NCI-H2081 (cell line): ENCODE results near the gene TLE2.
"Not testable (repeated sequence)": the region's sequence is repeated elsewhere in the genome, so short reads cannot be mapped to it uniquely, and the experiment has no call there.

Source experiments
- DNase-seq, 2 experiments: peaks; one replicate each; lab custom pipeline; 2025; lab: John Stamatoyannopoulos, UW

The TLE2 gene

GRCh38 chr19:2982983-2983350, 46.1 kb downstream of the TLE2 start:
- peak; percentile 94 to 95 for DNase-seq

DNA sequence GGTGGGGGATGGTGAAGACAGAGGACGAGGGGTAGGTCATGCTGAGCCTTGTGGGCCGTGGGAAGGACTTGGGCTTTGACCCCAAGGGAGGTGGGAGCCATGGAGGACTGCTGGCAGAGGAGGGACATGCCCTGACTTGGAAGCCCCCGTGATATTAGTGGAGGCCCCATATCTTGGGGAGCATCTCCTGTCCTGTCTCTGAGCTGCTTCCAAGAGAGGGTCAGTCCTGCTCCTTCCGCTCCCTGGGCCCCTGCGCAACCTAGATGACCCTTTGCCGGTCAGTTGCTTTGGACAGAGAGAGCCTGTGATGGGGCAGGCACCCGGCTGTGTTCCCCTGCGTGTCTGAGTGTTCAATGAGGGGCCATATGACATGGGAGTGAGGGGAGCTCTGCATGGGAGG, 46.5 kb downstream of the TLE2 start:
- DNase-seq, result no peak

DNA sequence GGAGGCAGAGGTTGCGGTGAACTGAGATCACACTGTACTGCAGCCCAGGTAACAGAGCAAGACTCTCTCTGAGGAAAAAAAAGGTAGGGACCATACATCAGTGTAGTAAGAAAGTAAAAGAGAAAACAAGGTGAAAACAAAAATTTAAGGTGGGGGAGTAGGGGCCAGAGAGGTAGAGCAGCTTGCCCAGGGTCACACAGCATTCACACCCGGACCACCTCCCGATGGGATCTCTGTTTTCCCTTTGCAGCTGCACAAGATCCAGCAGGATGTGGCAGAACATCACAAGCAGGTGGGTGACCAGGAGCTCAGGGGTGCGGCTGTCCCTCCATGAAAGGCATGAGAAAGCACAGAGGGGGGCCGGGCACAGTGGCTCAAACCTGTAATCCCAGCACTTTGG, 47.2 kb downstream of the TLE2 start:
- no peak for DNase-seq

DNA sequence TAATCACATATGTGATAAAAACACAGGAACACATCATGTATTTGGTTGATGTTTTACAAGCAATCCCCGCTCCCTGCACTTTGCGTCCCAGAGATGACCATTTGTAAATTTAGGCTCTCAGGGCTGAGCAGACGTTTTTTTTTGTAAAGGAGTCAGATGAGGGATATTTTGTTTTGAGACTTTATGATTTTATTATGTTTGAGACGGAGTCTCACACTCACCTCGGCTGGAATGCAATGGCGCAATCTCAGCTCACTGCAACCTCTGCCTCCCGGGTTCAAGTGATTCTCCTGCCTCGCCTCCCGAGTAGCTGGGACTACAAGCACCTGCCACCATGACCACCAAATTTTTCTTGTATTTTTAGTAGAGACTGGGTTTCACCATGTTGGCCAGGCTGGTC, 50.3 kb downstream of the TLE2 start:
- DNase-seq, result no peak

DNA sequence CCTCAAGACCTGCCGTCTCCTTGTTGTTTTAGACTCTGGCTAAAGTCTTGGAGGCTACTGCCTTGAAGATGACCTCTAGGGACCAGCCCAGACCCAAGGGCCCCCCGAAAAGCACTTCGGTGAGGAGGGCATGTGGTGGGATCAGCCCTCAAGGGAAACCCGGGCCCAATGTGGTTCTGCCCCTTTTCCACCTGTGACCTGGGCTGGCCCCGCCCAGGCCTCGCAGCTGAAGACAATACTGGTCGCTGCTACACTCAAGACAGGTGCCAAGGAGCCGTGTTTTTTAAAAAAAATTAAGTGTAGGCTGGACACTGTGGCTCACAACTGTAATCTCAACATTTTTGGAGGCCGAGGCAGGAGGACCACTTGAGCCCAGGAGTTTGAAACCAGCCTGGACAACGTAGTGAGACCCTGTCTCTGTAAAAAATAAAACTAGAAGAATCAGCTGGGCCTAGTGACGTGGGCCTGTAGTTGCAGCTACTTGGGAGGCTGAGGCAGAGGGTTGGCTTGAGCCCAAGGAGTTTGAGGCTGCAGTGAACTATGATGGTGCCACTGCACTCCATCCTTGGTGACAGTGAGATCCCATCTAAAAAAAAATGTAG, 50.8 kb downstream of the TLE2 start:
- no peak for DNase-seq

GRCh38 chr19:2977746-2978138, 51.3 kb downstream of the TLE2 start:
- no peak for DNase-seq

GRCh38 chr19:2977001-2977745, 51.9 kb downstream of the TLE2 start, which contains the start of gene TLE6:
Gene TLE6 (plus strand): TSS chr19:2977564. CDS start chr19:2978234, 670 bp downstream.
- DNase-seq, result peak; percentile 95 to 98

DNA sequence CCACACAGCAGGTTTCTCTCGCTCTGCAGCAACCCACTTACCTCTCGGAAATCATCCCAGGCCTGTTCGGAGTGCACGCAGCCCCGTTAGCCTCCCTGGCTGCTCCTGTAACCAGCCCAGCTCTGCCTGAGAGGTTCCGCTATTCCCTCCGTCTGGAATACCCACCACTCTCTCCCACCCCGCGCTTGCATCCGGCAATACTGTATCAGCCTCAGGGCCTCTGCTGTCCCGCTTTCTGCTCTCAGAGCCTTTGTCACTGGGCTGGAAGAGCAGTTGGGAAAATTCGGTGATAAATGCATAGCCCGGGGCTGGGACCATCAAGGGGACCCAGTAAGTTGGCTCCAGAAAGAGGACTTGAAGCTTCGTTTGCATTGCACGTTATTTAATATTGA, 52.5 kb downstream of the TLE2 start:
- DNase-seq, result no peak

DNA sequence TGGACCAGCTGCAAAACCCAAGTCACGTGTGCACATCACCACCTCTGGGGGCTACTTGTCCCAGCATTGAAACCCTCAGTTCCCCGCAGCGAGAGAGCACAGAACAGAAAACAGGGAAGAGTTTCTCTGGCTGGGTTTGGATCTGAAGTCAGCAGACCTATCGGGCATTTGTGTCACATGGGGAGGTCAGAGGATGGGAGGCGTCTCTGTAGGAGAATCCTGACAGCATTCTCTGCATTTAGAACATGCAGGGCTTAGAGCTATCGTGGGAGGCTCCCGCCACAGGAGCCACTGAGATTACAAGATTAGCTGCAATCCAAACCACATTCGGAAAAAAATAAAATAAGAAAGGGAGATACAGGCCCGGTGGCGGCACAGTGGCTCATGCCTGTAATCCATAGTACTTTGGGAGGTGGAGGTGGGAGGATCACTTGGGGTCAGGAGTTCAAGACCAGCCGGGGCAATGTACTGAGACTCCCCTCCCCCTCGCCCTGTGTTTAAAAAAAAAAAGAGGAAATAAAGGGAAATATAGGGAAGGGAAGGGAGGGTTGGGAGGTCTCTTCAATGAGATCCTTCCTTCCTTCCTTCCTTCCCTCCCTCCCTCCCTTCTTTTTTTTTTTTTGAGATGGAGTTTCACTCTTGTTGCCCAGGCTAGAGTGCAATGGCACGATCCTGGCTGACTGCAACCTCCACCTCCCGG, 54.6 kb downstream of the TLE2 start:
- DNase-seq, result no peak

- DNase-seq, result no peak
Observed at GRCh38 chr19:2973229-2973628, 55.9 kb downstream of the TLE2 start.

DNA sequence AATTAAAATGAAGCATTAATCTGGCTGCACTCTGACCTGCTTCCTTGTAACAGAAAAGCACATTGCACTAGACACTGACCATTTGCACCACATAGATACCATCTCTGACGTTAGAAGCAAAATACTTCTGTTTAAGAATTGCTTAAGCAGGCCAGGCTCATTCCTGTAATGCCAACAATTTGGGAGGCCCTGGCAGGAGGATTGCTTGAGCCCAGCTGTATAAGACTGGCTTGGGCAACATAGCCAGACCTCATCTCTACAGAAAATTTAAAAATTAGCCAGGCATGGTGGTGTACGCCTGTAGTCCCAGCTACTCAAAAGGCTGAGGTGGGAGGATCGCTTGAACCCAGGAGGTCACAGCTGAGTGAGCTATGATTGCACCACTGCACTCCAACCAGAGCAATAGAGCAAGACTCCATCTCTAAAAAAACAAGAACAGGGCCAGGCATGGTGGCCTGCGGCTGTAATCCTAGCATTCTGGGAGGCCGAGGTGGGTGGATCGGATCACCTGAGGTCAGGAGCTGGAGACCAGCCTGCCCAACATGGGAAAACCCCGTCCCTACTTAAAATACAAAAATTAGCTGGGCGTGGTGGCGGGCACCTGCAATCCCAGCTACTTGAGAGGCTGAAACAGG, 58.8 kb downstream of the TLE2 start:
- no peak for DNase-seq

DNA sequence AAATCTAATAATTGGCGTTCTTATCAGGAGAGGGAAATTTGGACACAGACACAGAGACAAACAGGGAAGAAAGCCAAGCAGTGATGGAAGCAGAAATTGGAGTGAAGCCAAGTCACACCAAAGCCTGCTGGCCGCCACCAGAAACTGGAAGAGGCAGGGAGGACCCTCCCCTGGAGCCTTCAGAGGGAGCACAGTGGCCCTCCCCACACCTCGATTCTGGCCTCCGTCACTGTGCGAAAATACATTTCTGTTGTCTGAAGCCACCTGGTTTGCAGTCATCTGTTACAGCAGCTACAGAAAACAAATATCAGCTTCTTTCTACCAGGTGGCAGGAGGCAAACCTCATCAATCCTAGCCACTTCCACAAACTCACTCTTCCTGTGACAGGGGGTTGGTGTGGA, 60.0 kb downstream of the TLE2 start:
- peak; percentile 92 to 97 for DNase-seq

- DNase-seq, result no peak
Observed at GRCh38 chr19:2967972-2968371, 61.1 kb downstream of the TLE2 start.

DNA sequence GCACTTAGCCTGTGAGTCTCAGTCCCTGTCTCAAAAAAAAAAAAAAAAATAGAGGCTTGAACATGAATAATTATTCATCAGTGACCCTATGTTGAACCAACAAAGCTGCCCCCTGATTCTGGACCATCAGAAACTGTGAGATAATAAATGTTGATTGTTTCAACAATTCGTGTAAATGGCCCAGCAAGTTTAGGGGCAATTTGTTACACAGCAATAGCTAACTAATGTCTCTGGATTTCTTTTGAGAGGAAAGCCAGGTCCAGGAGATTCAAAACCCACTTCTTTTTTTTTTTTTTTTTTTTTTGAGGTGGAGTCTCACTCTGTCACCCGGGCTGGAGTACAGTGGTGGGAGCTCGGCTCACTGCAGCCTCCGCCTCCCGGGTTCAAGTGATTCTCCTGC, 64.2 kb downstream of the TLE2 start:
- DNase-seq, result no peak

DNA sequence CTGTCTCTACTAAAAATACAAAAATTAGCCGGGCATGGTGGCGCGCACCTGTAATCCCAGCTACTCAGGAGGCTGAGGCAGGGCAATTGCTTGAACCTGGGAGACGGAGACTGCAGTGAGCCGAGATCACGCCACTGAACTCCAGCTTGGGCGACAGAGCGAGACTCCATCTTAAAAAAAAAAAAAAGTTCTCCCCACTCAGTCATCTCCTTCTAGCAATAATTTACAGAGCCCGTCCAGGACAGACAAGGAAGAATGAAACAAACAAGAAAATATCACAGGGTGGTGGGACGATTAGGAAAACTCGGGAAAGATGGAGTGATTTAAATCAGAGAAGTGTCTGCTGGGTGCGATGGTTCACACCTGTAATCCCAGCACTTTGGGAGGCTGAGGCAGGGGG, 65.4 kb downstream of the TLE2 start:
- DNase-seq, result not testable (repeated sequence)

DNA sequence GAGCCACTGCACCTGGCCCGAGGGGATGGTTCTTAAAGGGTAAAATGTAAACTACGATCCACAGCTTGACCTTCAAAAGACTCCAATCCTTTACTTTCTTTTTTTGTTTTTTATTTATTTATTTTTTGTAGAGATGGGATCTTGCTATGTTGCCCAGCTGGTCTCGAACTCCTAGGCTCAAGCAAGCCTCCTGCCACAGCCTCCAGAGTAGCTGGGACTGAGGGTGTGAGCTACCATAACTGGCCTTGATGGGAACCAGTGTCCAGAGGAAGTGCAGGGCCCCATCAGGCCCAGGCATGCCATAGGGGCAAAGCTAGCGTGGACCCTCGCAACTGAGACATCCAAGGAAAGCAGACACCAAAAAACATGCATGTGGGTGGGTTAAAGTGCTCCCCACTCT, 66.0 kb downstream of the TLE2 start:
- DNase-seq, result no peak

DNA sequence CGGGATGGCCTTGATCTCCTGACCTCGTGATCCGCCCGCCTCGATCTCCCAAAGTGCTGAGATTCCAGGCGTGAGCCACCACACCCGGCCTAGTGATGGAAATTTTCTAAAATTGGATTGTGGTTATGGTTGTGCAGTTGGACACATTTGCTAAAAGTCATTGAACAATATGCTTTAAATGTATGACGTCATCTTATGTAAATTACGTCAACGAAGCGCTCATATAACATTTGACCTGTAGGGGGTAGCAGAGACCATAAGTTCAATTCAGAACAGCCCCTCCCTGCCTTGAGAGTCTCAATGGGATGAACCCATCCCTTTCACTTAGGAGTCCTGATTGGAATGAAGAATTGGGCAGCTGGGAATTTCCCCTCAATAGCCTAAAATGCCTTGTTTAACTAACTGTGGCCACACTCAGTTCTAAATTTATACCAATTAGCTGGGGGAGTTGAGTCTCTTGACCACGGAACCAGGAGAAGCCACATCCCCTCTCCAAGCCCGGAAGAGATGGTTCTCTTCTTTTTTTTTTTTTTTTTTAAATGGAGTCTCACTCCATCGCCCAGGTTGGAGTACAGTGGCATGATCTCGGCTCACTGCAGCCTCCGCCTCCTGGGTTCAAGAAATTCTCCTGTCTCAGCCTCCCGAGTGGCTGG, 66.9 kb downstream of the TLE2 start:
- peak; percentile 77 to 80 for DNase-seq

GRCh38 chr19:2960120-2960519, 69.0 kb downstream of the TLE2 start:
- no peak for DNase-seq

DNA sequence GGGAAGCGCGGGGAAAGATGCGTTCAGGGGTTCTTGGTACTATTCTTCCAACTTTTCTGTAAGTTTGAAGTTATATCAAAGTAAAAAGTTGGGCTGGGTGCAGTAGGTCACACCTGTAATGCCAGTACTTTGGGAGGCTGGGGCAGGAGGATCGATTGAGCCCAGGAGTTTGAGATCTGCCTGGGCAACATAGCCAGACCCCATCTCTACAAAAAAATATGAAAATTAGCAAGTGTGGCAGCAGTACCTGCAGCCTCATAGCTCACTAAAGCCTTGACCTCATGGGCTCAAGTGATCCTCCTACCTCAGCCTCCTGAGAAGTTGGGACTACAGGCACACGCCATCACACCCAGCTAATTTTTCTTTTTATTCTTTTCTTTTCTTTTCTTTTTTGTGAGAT, 71.9 kb downstream of the TLE2 start:
- no peak for DNase-seq

GRCh38 chr19:2952953-2953481, 76.1 kb downstream of the TLE2 start:
- DNase-seq, result no peak

GRCh38 chr19:2950286-2951124, 78.6 kb downstream of the TLE2 start:
- peak; percentile 98 to 99 for DNase-seq
